HG03342 (cell line): Measurements from ENCODE around the gene HOPX.
"Not testable (repeated sequence)": the region's sequence is repeated elsewhere in the genome, so short reads cannot be mapped to it uniquely, and the experiment has no call there.

Experiments used
- ATAC-seq: cut with Tn5 transposase; IDR thresholded peaks from one replicate; pipeline ENCODE4 v1.9.1; 2021; ENCODE audit warnings: mild to moderate bottlenecking, moderate library complexity; ENCODE audit not compliant: unreplicated experiment

The HOPX gene

GRCh38 chr4:56689201-56689969 lies 8.3 kb upstream of the HOPX start:
- ATAC-seq, result no peak

GRCh38 chr4:56688094-56688647 lies 7.1 kb upstream of the HOPX start:
- ATAC-seq, result no peak

GRCh38 chr4:56686537-56687231 lies 5.6 kb upstream of the HOPX start:
- ATAC-seq, result no peak

GRCh38 chr4:56684320-56685050 lies 3.4 kb upstream of the HOPX start:
- ATAC-seq, result no peak

- no peak for ATAC-seq
These were observed 2.4 kb upstream of the HOPX start for GRCh38 chr4:56683455-56683854.

- ATAC-seq, result no peak
These were observed 893 bp upstream of the HOPX start for GRCh38 chr4:56681853-56682525.

GRCh38 chr4:56680266-56680665 lies 830 bp downstream of the HOPX start:
- no peak for ATAC-seq

- ATAC-seq, result no peak
These were observed 3.4 kb downstream of the HOPX start for GRCh38 chr4:56677711-56678110.

- no peak for ATAC-seq
These were observed 6.1 kb downstream of the HOPX start for GRCh38 chr4:56674984-56675383.

GRCh38 chr4:56671860-56672259 lies 9.2 kb downstream of the HOPX start:
- no peak for ATAC-seq

- ATAC-seq, result no peak
These were observed 9.7 kb downstream of the HOPX start for GRCh38 chr4:56671373-56671772.

GRCh38 chr4:56668267-56668666 lies 12.8 kb downstream of the HOPX start:
- no peak for ATAC-seq

- not testable (repeated sequence) for ATAC-seq
These were observed 13.7 kb downstream of the HOPX start for GRCh38 chr4:56667396-56667795.

GRCh38 chr4:56666279-56666678 lies 14.8 kb downstream of the HOPX start:
- no peak for ATAC-seq

GRCh38 chr4:56665781-56666180 lies 15.3 kb downstream of the HOPX start:
- no peak for ATAC-seq

GRCh38 chr4:56662782-56663468 lies 18.2 kb downstream of the HOPX start:
- no peak for ATAC-seq

GRCh38 chr4:56659946-56660345 lies 21.1 kb downstream of the HOPX start:
- ATAC-seq, result no peak

- ATAC-seq, result no peak
These were observed 22.6 kb downstream of the HOPX start for GRCh38 chr4:56658528-56658927.

GRCh38 chr4:56657818-56658217 lies 23.3 kb downstream of the HOPX start:
- no peak for ATAC-seq

- no peak for ATAC-seq
These were observed 24.0 kb downstream of the HOPX start for GRCh38 chr4:56657128-56657527.

GRCh38 chr4:56656346-56656643 lies 24.8 kb downstream of the HOPX start:
- ATAC-seq, result no peak
